DOHH2 (cell line): ENCODE results near the gene C10orf105.

Experiments used
- H3F3A ChIP-seq: fragments of 200-600 bp; sonication (generic), shearing (Covaris generic); 2 replicates; pipeline ENCODE4 v1.6.0; 2016; ENCODE audit warnings: antibody characterized with exemption, mild to moderate bottlenecking; ENCODE audit not compliant: control insufficient read depth, insufficient read depth
- H3K27ac ChIP-seq: fragments of 200-600 bp; sonication (generic); 2 replicates; pipeline ENCODE4 v1.5.1; 2014; ENCODE audit warnings: low read depth, mild to moderate bottlenecking, low read length, moderate library complexity
- H3K27me3 ChIP-seq: fragments of 200-600 bp; sonication (generic); 2 replicates; pipeline ENCODE4 v1.6.1; 2014; ENCODE audit warnings: mild to moderate bottlenecking, low read length, mixed read lengths; ENCODE audit not compliant: control insufficient read depth
- H3K36me3 ChIP-seq: fragments of 200-600 bp; sonication (generic); 2 replicates; pipeline ENCODE4 v1.6.1; 2014; ENCODE audit warnings: mild to moderate bottlenecking, low read length, moderate library complexity, mixed read lengths; ENCODE audit not compliant: control insufficient read depth
- H3K4me1 ChIP-seq: fragments of 200-600 bp; sonication (generic); 2 replicates; pipeline ENCODE4 v1.6.1; 2014; ENCODE audit warnings: mild to moderate bottlenecking, low read length, mixed read lengths; ENCODE audit not compliant: control insufficient read depth
- H3K4me2 ChIP-seq: fragments of 200-600 bp; sonication (generic); 2 replicates; pipeline ENCODE4 v1.6.0; 2014; ENCODE audit warnings: mild to moderate bottlenecking, low read length, moderate library complexity
- H3K4me3 ChIP-seq: fragments of 200-600 bp; sonication (generic); 2 replicates; pipeline ENCODE4 v1.5.1; 2014; ENCODE audit warnings: mild to moderate bottlenecking, low read length, mixed read lengths
- H3K79me2 ChIP-seq: fragments of 200-600 bp; sonication (generic); 2 replicates; pipeline ENCODE4 v1.6.1; 2014; ENCODE audit warnings: mild to moderate bottlenecking, low read length, mixed read lengths; ENCODE audit not compliant: control insufficient read depth
- H3K9me2 ChIP-seq: fragments of 200-600 bp; sonication (generic); replicated peaks from 2 replicates; pipeline ENCODE4 v1.6.1; 2014; ENCODE audit warnings: mild to moderate bottlenecking, low read length, mixed read lengths; ENCODE audit not compliant: control insufficient read depth
- H3K9me3 ChIP-seq: fragments of 200-600 bp; sonication (generic); 2 replicates; pipeline ENCODE4 v1.6.1; 2014; ENCODE audit warnings: antibody characterized with exemption, low read length, mixed read lengths; ENCODE audit not compliant: control insufficient read depth, insufficient read depth
- H4K20me1 ChIP-seq: fragments of 200-600 bp; sonication (generic); 2 replicates; pipeline ENCODE4 v1.6.0; 2014; ENCODE audit warnings: low read depth, mild to moderate bottlenecking, antibody characterized with exemption, low read length, moderate library complexity; ENCODE audit not compliant: control insufficient read depth, insufficient read depth
- EZH2phosphoT487 ChIP-seq: fragments of 200-600 bp; sonication (generic); IDR thresholded peaks from 2 replicates; pipeline ENCODE4 v1.6.1; 2017; ENCODE audit warnings: borderline replicate concordance, mild to moderate bottlenecking, antibody characterized with exemption, low read length, moderate library complexity, mixed read lengths
- TF ChIP-seq, protein P1 (sequence below): fragments of 200-600 bp; sonication (generic); IDR thresholded peaks from one replicate; pipeline ENCODE4 v1.5.1; 2014; ENCODE audit warnings: antibody characterized with exemption, mild to moderate bottlenecking, low read depth, low read length; ENCODE audit not compliant: poor library complexity, severe bottlenecking

Gene C10orf105

DNA sequence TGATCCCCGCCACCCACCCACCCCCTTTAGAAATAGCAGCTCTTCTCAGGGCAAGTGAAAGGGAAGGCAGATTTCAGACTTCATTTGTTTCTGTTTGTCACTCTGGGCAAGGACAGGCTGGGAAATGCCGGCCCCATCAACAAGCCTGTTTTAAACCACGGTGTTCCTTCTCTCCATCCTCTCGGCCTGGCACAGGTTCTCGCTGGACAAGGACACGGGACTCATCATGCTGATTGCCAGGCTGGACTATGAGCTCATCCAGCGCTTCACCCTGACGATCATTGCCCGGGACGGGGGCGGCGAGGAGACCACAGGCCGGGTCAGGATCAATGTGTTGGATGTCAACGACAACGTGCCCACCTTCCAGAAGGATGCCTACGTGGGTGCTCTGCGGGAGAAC is 42.3 kb downstream of the C10orf105 start:
- H3K4me3 ChIP-seq: no peak overlapping the region
- TF ChIP-seq EZH2phosphoT487: no peak
- TF ChIP-seq, protein P1, sequence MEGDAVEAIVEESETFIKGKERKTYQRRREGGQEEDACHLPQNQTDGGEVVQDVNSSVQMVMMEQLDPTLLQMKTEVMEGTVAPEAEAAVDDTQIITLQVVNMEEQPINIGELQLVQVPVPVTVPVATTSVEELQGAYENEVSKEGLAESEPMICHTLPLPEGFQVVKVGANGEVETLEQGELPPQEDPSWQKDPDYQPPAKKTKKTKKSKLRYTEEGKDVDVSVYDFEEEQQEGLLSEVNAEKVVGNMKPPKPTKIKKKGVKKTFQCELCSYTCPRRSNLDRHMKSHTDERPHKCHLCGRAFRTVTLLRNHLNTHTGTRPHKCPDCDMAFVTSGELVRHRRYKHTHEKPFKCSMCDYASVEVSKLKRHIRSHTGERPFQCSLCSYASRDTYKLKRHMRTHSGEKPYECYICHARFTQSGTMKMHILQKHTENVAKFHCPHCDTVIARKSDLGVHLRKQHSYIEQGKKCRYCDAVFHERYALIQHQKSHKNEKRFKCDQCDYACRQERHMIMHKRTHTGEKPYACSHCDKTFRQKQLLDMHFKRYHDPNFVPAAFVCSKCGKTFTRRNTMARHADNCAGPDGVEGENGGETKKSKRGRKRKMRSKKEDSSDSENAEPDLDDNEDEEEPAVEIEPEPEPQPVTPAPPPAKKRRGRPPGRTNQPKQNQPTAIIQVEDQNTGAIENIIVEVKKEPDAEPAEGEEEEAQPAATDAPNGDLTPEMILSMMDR: no peak
- no peak overlapping the region for H3K27ac ChIP-seq
- H3K36me3 ChIP-seq: no peaks in the 10 kb centered on the region
- H3F3A ChIP-seq: no peaks in the 10 kb centered on the region
- no peaks in the 10 kb centered on the region for H3K9me2 ChIP-seq
- H3K4me1 ChIP-seq: peaks cover 10% of the 10 kb centered on the region
- H3K79me2 ChIP-seq: no peaks in the 10 kb centered on the region
- no peaks in the 10 kb centered on the region for H3K27me3 ChIP-seq
- no peaks in the 10 kb centered on the region for H4K20me1 ChIP-seq
- no peaks in the 10 kb centered on the region for H3K9me3 ChIP-seq
- no peak overlapping the region for H3K4me2 ChIP-seq

DNA sequence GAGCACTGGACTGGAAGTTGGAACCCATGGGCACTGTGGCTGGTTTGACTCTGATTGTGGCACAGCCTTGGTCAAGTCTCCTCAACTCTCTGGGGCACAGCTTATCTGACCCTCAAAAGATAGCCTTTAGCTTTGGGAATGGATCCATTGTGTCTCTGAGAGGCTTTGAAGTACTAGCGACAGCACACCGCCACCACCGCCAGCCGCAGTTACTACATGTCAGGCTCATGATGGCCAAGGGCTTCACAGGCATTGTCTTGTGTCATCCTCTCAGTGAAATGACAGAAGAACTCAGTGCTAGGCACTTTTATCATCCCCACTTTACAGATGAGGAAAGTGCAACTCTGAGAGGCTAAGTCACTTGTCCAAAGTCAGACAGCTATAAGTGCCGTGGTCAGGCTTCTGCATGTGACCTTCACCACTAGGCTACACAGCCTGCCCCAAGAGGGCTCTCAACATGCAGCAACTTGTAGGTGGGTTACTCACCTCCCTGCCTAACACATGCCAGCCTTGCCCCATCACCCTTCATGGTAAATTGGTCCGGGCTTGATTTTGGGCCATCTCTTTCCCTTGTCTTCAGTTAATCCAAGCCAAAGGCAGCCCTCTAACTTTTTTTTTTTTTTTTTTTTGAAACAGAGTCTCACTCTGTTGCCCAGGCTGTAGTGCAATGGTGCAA is 44.1 kb downstream of the C10orf105 start:
- H4K20me1 ChIP-seq: no peaks in the 10 kb centered on the region
- H3K4me1 ChIP-seq: peaks cover 10% of the 10 kb centered on the region
- no peaks in the 10 kb centered on the region for H3K27me3 ChIP-seq
- no peak overlapping the region for H3K4me3 ChIP-seq
- TF ChIP-seq, protein P1: no peak
- no peak for TF ChIP-seq EZH2phosphoT487
- no peaks in the 10 kb centered on the region for H3K79me2 ChIP-seq
- H3F3A ChIP-seq: no peaks in the 10 kb centered on the region
- H3K36me3 ChIP-seq: no peaks in the 10 kb centered on the region
- H3K27ac ChIP-seq: no peak overlapping the region
- no peak overlapping the region for H3K4me2 ChIP-seq
- H3K9me3 ChIP-seq: no peaks in the 10 kb centered on the region
- H3K9me2 ChIP-seq: no peaks in the 10 kb centered on the region

DNA sequence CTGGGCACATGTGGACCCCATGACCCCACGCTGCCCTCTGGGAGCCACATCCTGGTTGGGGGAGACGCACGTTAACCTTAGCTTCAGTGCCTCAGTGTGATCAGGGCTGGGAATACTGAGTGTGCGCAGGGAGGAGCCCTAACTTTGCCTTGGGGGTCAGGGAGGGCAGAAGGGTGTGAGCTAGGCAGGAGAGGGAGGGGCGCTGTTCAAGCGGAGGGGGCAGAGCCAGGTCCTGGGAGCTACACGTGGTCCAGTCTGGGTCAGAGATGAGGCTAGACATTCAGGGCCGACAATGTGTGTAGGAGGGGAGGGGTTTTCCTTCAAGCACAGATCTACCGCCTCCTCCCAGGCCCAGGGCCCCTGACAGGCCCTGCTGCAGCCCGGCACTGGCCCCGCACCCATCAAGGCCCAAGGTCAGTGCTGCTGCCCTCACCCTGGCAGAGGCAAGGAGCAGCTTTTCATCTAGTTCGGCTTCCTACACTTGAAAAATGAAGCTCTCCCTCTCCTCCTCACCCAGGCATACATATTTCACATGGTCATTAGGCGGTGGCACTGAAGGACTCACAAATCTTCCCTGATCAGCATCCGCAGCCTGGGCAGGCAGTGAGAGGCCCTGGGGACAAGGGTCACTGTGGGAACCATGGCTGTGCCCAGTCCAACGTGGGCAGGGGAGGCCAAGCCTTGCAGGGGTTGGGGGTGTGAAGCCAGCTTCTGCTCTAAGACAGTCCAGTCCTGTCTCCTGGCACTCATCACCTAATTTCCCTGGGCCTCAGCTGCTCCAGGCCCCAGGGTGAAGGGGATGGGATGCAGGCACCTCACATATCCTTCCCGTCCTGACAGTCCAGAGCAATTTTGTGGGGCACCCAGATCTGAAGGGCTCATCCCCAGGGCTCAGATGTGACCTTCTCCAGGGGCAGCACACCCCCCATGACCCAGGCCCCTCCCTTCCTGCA is 47.3 kb downstream of the C10orf105 start:
- Histone ChIP-seq H3K9me3 (no peaks in the 10 kb centered on the region), H3K4me3 (no peak overlapping the region), H3K4me2 (no peak overlapping the region), H3K36me3 (no peaks in the 10 kb centered on the region), H3K27ac (no peak overlapping the region), H3K4me1 (peaks cover 26% of the 10 kb centered on the region), H4K20me1 (no peaks in the 10 kb centered on the region), H3F3A (peaks cover 4% of the 10 kb centered on the region), H3K27me3 (no peaks in the 10 kb centered on the region), H3K79me2 (no peaks in the 10 kb centered on the region), H3K9me2 (no peaks in the 10 kb centered on the region)
- TF ChIP-seq, protein P1: no peak
- TF ChIP-seq EZH2phosphoT487: no peak
